ENCODE data around the gene IFT122. TPM values are rescaled to one million over a fixed set of nuclear protein-coding genes. Genes with fewer than 3 reads are reported as not detected.

The IFT122 gene
- total and polyA plus RNA-seq, 2 experiments from 2014 or later = 10.2 to 38.8 TPM

- Mint-ChIP-seq H3K9me3 (no peaks in the 10 kb centered on the region), H3K36me3 (ENCODE audit: low read depth) (no peaks in the 10 kb centered on the region; the same call in 2 of the 3 replicates), H3K27me3 (ENCODE audit: insufficient read depth, low read depth, poor library complexity) (peaks cover 20% of the 10 kb centered on the region), H3K4me3 (no peak overlapping the region), H3K4me1 (peaks cover 24% of the 10 kb centered on the region), H3K27ac (no peak overlapping the region)
- DNase-seq (ENCODE audit: low spot score) = no peak
- TF ChIP-seq POLR2AphosphoS5 (IDR thresholded peaks at IDR 0.05; ENCODE audit: low read depth) = no peak
- TF ChIP-seq ZNF462 (CRISPR knock-in tag; IDR thresholded peaks at IDR 0.05) = no peak
- no peak for TF ChIP-seq CTCF (conservative IDR thresholded peaks at IDR 0.05; ENCODE audit: low read depth in 2 of 2)
- TF ChIP-seq ZNF114 (CRISPR knock-in tag; IDR thresholded peaks at IDR 0.05) = no peak
- TF ChIP-seq JUNB (IDR thresholded peaks at IDR 0.05; ENCODE audit: unreplicated experiment) = no peak
- TF ChIP-seq EZH2 (IDR thresholded peaks at IDR 0.05; ENCODE audit: low read depth, unreplicated experiment) = no peak
- TF ChIP-seq NANOG (IDR thresholded peaks at IDR 0.05; ENCODE audit: borderline replicate concordance) = no peak
- no peak for TF ChIP-seq REST (IDR thresholded peaks at IDR 0.05; ENCODE audit: unreplicated experiment)
- TF ChIP-seq EZH2phosphoT487 (IDR thresholded peaks at IDR 0.05; ENCODE audit: unreplicated experiment) = no peak
- TF ChIP-seq STAT1 (IDR thresholded peaks at IDR 0.05; ENCODE audit: unreplicated experiment) = no peak
- TF ChIP-seq ZNF331 (CRISPR knock-in tag; IDR thresholded peaks at IDR 0.05; ENCODE audit: low read depth) = no peak
- Histone ChIP-seq H3K4me1 (ENCODE audit: insufficient read depth) (peaks cover 5% of the 10 kb centered on the region; the same call in 1 of the 2 replicates), H3F3A (replicated peaks; ENCODE audit: low read depth) (no peaks in the 10 kb centered on the region), H3K36me3 (ENCODE audit: insufficient read depth) (no peaks in the 10 kb centered on the region), H3K79me2 (replicated peaks; ENCODE audit: insufficient read depth) (no peaks in the 10 kb centered on the region), H3K4me2 (no peak overlapping the region), H2AFZ (no peak overlapping the region), H3K27ac (ENCODE audit: low read depth) (no peak overlapping the region), H3K4me3 (no peak overlapping the region), H3K9me2 (ENCODE audit: insufficient read depth) (no peaks in the 10 kb centered on the region), H4K20me1 (replicated peaks; ENCODE audit: insufficient read depth) (no peaks in the 10 kb centered on the region), H3K27me3 (ENCODE audit: insufficient read depth) (no peaks in the 10 kb centered on the region)
- no peak for ATAC-seq
These were observed 85.4 kb downstream of the IFT122 start for GRCh38 chr3:129525341-129525968.
